Measurements from ENCODE around the gene HELB. TPM values are rescaled to one million over a fixed set of nuclear protein-coding genes. Genes with fewer than 3 reads are reported as not detected.

The HELB gene
- total and polyA plus RNA-seq, 2 of the 8 experiments (the other 6 are each of a cell fraction or from before 2014, with no cell fraction given), result 1.8 to 7.6 TPM

- Histone ChIP-seq H2BK20ac (ENCODE audit: low read length) (no peak overlapping the region), H2BK12ac (ENCODE audit: low read depth, low read length) (no peak overlapping the region), H3K9ac (replicated peaks in 1 of 4; ENCODE audit: extremely low read depth in 1 of 4, low read depth in 3 of 4, low read length in 3 of 4) (no peak overlapping the region), H4K8ac (ENCODE audit: extremely low read depth, insufficient read depth, low read length) (no peak overlapping the region), H3K23me2 (ENCODE audit: low read depth, low read length) (no peaks in the 10 kb centered on the region), H3K36me3 (ENCODE audit: control insufficient read depth in 2 of 4, insufficient read depth in 4 of 4, low read length in 3 of 4) (peaks cover 0 to 28% (median 12%) of the 10 kb centered on the region in 4 experiments; a peak in 6 of 8 replicates), H3K4me2 (ENCODE audit: insufficient read depth in 1 of 2, low read depth in 2 of 2, low read length in 2 of 2) (no peak overlapping the region), H3K4ac (replicated peaks; ENCODE audit: insufficient read length, low read depth, low read length) (no peak overlapping the region), H3K27ac (ENCODE audit: low read depth, low read length) (no peak overlapping the region), H3K4me1 (replicated peaks in 1 of 4; ENCODE audit: control insufficient read depth in 3 of 4, insufficient read depth in 4 of 4, low read length in 3 of 4) (no peaks in the 10 kb centered on the region), H4K91ac (replicated peaks; ENCODE audit: insufficient read length, low read length) (no peak overlapping the region), H4K5ac (ENCODE audit: insufficient read length, low read depth, low read length) (no peak overlapping the region), H2AFZ (ENCODE audit: low read length) (no peak overlapping the region), H2BK5ac (ENCODE audit: low read depth, low read length) (no peak overlapping the region), H3K4me3 (ENCODE audit: extremely low read depth in 1 of 4, insufficient read depth in 2 of 4, low read depth in 3 of 4, low read length in 4 of 4) (no peak overlapping the region), H3K56ac (replicated peaks; ENCODE audit: insufficient read length, low read depth, low read length) (no peak overlapping the region), H2BK15ac (ENCODE audit: low read length) (no peak overlapping the region), H3K23ac (ENCODE audit: insufficient read length) (no peak overlapping the region), H3K27me3 (replicated peaks in 1 of 4; ENCODE audit: control insufficient read depth in 3 of 4, extremely low read depth in 1 of 4, insufficient read depth in 3 of 4, low read length in 3 of 4) (no peaks in the 10 kb centered on the region), H3K14ac (ENCODE audit: insufficient read length) (no peak overlapping the region), H3K9me3 (ENCODE audit: insufficient read depth in 2 of 2, low read depth in 1 of 2, low read length in 1 of 2) (no peaks in the 10 kb centered on the region), H4K20me1 (replicated peaks in 1 of 2; ENCODE audit: control insufficient read depth in 1 of 2, insufficient read depth in 2 of 2, low read length in 2 of 2) (no peaks in the 10 kb centered on the region), H2AK5ac (ENCODE audit: low read depth, low read length) (no peak overlapping the region), H2BK120ac (replicated peaks; ENCODE audit: low read depth, low read length) (no peak overlapping the region), H3K79me2 (ENCODE audit: control insufficient read depth in 1 of 2, insufficient read depth in 2 of 2, low read length in 2 of 2) (0 out of 4 replicates have a peak, but pooled peaks cover 0 to 3% of the 10 kb centered on the region in 2 experiments), H3K79me1 (ENCODE audit: low read depth, low read length) (no peaks in the 10 kb centered on the region), H3K18ac (ENCODE audit: extremely low read depth, low read length) (no peak overlapping the region)
- DNase-seq (ENCODE audit: low read depth in 1 of 2, low spot score in 2 of 2), result no peak
- no peak for FAIRE-seq
- POLR2A ChIA-PET (ENCODE audit: partially characterized antibody), result interaction anchor here (1.4 kb wide), 1 partner anchor 9 kb away, joined by 3 read pairs; no protein-coding TSS in a partner anchor
- WGBS, 2 experiments (ENCODE audit: extremely low coverage in 1 of 2, insufficient coverage in 1 of 2, insufficient read length in 1 of 2, insufficient replicate concordance in 2 of 2, low coverage in 1 of 2, low lambda C conversion rate in 2 of 2, missing lambda C conversion rate in 1 of 2), result 85% methylated on average over 1 of the region's 1 CpG; no CpG with 5 or more reads in 1 of the 2 experiments
- CTCF ChIA-PET (ENCODE audit: partially characterized antibody), result no interaction called here
- no peak for TF ChIP-seq CBX5 (IDR thresholded peaks at IDR 0.05; ENCODE audit: low read depth, low read length)
- no peak for TF ChIP-seq BRCA1 (IDR thresholded peaks at IDR 0.05; ENCODE audit: low read depth, low read length)
- TF ChIP-seq ATF2 (IDR thresholded peaks at IDR 0.05; ENCODE audit: low read length), result no peak
- no peak for TF ChIP-seq CHD2 (IDR thresholded peaks at IDR 0.05; ENCODE audit: low read length)
- no peak for TF ChIP-seq EZH2 (IDR thresholded peaks at IDR 0.05; ENCODE audit: low read depth, low read length, severe bottlenecking)
- TF ChIP-seq CBX8 (IDR thresholded peaks at IDR 0.05; ENCODE audit: borderline replicate concordance, low read depth, low read length), result no peak
- TF ChIP-seq CHD1 (IDR thresholded peaks at IDR 0.05; ENCODE audit: low read depth, low read length), result no peak
- TF ChIP-seq EGR1 (IDR thresholded peaks at IDR 0.05; ENCODE audit: borderline replicate concordance, low read depth, low read length), result no peak
- TF ChIP-seq RBBP5 (IDR thresholded peaks at IDR 0.05; ENCODE audit: borderline replicate concordance, low read depth, low read length), result no peak
- TF ChIP-seq CREB1 (IDR thresholded peaks at IDR 0.05), result no peak
- TF ChIP-seq TAF7 (optimal IDR thresholded peaks at IDR 0.05; ENCODE audit: borderline replicate concordance, low read depth, low read length), result no peak
- TF ChIP-seq SP4 (IDR thresholded peaks at IDR 0.05; ENCODE audit: low read length), result no peak
- TF ChIP-seq CEBPB (IDR thresholded peaks at IDR 0.05; ENCODE audit: low read depth, low read length), result no peak
- no peak for TF ChIP-seq HDAC2 (IDR thresholded peaks at IDR 0.05; ENCODE audit: borderline replicate concordance in 1 of 2, low read depth in 2 of 2, low read length in 2 of 2)
These were observed 9.9 kb downstream of the HELB start for GRCh38 chr12:66312189-66312588.
